Ectodermal cell (in vitro differentiated cells): Measurements from ENCODE around the gene STOML1.
"Not testable (repeated sequence)": the region's sequence is repeated elsewhere in the genome, so short reads cannot be mapped to it uniquely, and the experiment has no call there.

Source experiments
- H3K27ac ChIP-seq: 2 replicates; pipeline ENCODE4 v1.7.0; 2013; ENCODE audit warnings: mild to moderate bottlenecking, low read depth, low read length; ENCODE audit not compliant: insufficient read depth, poor library complexity, severe bottlenecking
- H3K27me3 ChIP-seq: 2 replicates; pipeline ENCODE4 v1.7.0; 2013; ENCODE audit warnings: mild to moderate bottlenecking, low read length; ENCODE audit not compliant: insufficient read depth, control insufficient read depth, poor library complexity, severe bottlenecking
- H3K36me3 ChIP-seq: one replicate; pipeline ENCODE4 v1.7.0; 2013; ENCODE audit warnings: low read length; ENCODE audit not compliant: control insufficient read depth, insufficient read depth
- H3K4me1 ChIP-seq: one replicate; pipeline ENCODE4 v1.7.0; 2013; ENCODE audit warnings: low read length; ENCODE audit not compliant: control insufficient read depth, insufficient read depth
- H3K4me3 ChIP-seq: 2 replicates; pipeline ENCODE4 v1.7.0; 2013; ENCODE audit warnings: low read depth, low read length, control low read depth; ENCODE audit not compliant: insufficient read depth
- H3K9me3 ChIP-seq: 2 replicates; pipeline ENCODE4 v1.7.0; 2013; ENCODE audit warnings: mild to moderate bottlenecking, low read length, moderate library complexity; ENCODE audit not compliant: control insufficient read depth
- WGBS, 2 experiments: methylation state at CpG; one replicate each; pipeline ENCODE4 v1.1.7; 2013; ENCODE audit warnings: missing lambda C conversion rate in 2 of 2; 5-methylcytosine and 5-hydroxymethylcytosine counted together

The STOML1 gene

GRCh38 chr15:73962433-73962832 is 29.7 kb downstream of the STOML1 start:
- Histone ChIP-seq H3K27ac (no peak overlapping the region), H3K4me1 (peaks cover 6% of the 10 kb centered on the region), H3K27me3 (no peaks in the 10 kb centered on the region), H3K9me3 (no peaks in the 10 kb centered on the region), H3K4me3 (no peak overlapping the region), H3K36me3 (no peaks in the 10 kb centered on the region)
- WGBS, 2 experiments = 94 to 98% methylated on average over 4 to 5 of the region's 5 CpGs

- not testable (repeated sequence) for H3K9me3 ChIP-seq, H3K27ac ChIP-seq, H3K4me1 ChIP-seq, H3K27me3 ChIP-seq, H3K4me3 ChIP-seq, H3K36me3 ChIP-seq
- WGBS, 2 experiments = 92 to 95% methylated on average over 6 to 7 of the region's 7 CpGs
Measured at GRCh38 chr15:73960472-73961070, 31.5 kb downstream of the STOML1 start.

- no peak overlapping the region for H3K27ac ChIP-seq
- 80 to 83% methylated on average over 6 of the region's 6 CpGs for WGBS, 2 experiments
Measured at GRCh38 chr15:73959801-73960200, 32.3 kb downstream of the STOML1 start.

GRCh38 chr15:73959012-73959581 is 33.0 kb downstream of the STOML1 start:
- Histone ChIP-seq H3K9me3 (no peaks in the 10 kb centered on the region), H3K4me1 (no peaks in the 10 kb centered on the region), H3K27ac (no peak overlapping the region), H3K4me3 (no peak overlapping the region), H3K36me3 (no peaks in the 10 kb centered on the region), H3K27me3 (no peaks in the 10 kb centered on the region)
- 87 to 92% methylated on average over 8 of the region's 8 CpGs for WGBS, 2 experiments

More at GRCh38 chr15:73959801-73960200, 32.3 kb downstream of the STOML1 start:
- H3K4me3 ChIP-seq = no peak overlapping the region
- no peaks in the 10 kb centered on the region for H3K9me3 ChIP-seq
- no peaks in the 10 kb centered on the region for H3K27me3 ChIP-seq
- no peaks in the 10 kb centered on the region for H3K36me3 ChIP-seq
- H3K4me1 ChIP-seq = peaks cover under 1% of the 10 kb centered on the region

GRCh38 chr15:73957785-73958184 is 34.3 kb downstream of the STOML1 start:
- H3K36me3 ChIP-seq = no peaks in the 10 kb centered on the region
- H3K27me3 ChIP-seq = no peaks in the 10 kb centered on the region
- no peak overlapping the region for H3K27ac ChIP-seq
- H3K4me1 ChIP-seq = no peaks in the 10 kb centered on the region
- no peaks in the 10 kb centered on the region for H3K9me3 ChIP-seq
- 86 to 91% methylated on average over 2 of the region's 2 CpGs for WGBS, 2 experiments
- no peak overlapping the region for H3K4me3 ChIP-seq

- no peak overlapping the region for H3K4me3 ChIP-seq
- H3K36me3 ChIP-seq = no peaks in the 10 kb centered on the region
- no peak overlapping the region for H3K27ac ChIP-seq
- WGBS, 2 experiments = 90 to 92% methylated on average over 8 of the region's 8 CpGs
- H3K4me1 ChIP-seq = peaks cover under 1% of the 10 kb centered on the region
- H3K27me3 ChIP-seq = no peaks in the 10 kb centered on the region
- H3K9me3 ChIP-seq = no peaks in the 10 kb centered on the region
Measured at GRCh38 chr15:73957276-73957675, 34.8 kb downstream of the STOML1 start.

GRCh38 chr15:73956743-73957135 is 35.4 kb downstream of the STOML1 start:
- 89 to 92% methylated on average over 9 of the region's 9 CpGs for WGBS, 2 experiments
- no peaks in the 10 kb centered on the region for H3K27me3 ChIP-seq
- H3K27ac ChIP-seq = no peak overlapping the region
- H3K4me1 ChIP-seq = peaks cover 6% of the 10 kb centered on the region
- H3K9me3 ChIP-seq = no peaks in the 10 kb centered on the region
- no peaks in the 10 kb centered on the region for H3K36me3 ChIP-seq
- H3K4me3 ChIP-seq = no peak overlapping the region

- Histone ChIP-seq H3K27me3 (no peaks in the 10 kb centered on the region), H3K36me3 (no peaks in the 10 kb centered on the region), H3K27ac (no peak overlapping the region), H3K9me3 (no peaks in the 10 kb centered on the region), H3K4me1 (peaks cover 12% of the 10 kb centered on the region), H3K4me3 (no peak overlapping the region)
- WGBS, 2 experiments = 90 to 91% methylated on average over 12 of the region's 12 CpGs
Measured at GRCh38 chr15:73955861-73956742, 36.0 kb downstream of the STOML1 start.

GRCh38 chr15:73955326-73955725 is 36.8 kb downstream of the STOML1 start:
- Histone ChIP-seq H3K36me3 (no peaks in the 10 kb centered on the region), H3K27ac (no peak overlapping the region), H3K27me3 (no peaks in the 10 kb centered on the region), H3K9me3 (no peaks in the 10 kb centered on the region), H3K4me3 (no peak overlapping the region), H3K4me1 (peaks cover 15% of the 10 kb centered on the region)
- 95% methylated on average over 4 of the region's 4 CpGs for WGBS, 2 experiments
